ENCODE data around the gene LYRM1.

- TF ChIP-seq CTCF (IDR thresholded peaks at IDR 0.05) (no peak), POLR2A (IDR thresholded peaks at IDR 0.05) (no peak)
Observed at GRCh38 chr16:20874088-20874581, 26.4 kb upstream of the LYRM1 start.

Data from testis (tissue), 2 donors.